Measurements from ENCODE around the gene NCMAP.
"Not testable (repeated sequence)": the region's sequence is repeated elsewhere in the genome, so short reads cannot be mapped to it uniquely, and the experiment has no call there.

NCMAP gene

DNA sequence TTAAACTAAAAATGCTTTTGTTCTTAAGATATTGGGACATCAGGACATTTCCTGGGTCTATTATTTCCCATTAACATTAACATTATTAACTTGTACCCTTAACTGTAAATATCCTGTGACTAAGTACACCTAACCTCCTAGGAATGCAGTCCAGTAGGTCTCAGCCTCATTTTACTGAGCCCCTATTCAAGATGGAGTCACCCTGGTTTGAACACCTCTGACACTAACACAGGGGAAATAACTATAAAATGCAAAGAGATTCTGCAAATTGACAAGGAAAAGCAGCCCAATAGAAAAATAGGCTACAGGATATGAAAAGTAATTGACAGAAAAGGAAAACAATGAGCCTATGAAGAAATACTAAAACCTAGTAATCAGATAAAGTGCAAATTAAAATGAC, 11.6 kb upstream of the NCMAP start:
- DNase-seq = no peak

DNA sequence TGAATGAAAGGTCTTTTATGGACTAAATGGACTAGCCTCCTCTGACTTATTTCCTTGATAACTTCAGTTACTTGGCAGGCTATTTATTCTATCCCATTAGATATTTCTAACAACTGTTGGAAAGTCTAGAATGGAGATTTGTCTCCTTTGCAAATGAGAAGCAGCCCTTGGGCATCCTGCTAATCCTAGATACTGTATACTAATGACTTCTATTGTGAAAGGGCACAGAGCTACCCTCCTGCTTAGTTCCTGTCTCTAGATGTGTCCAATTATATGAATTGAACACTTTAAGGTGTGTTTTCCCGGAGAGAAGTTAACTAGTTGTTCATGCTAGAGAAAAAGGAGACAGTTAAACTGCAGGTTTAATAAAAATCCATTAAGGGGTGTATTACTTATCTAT, 10.2 kb upstream of the NCMAP start:
- DNase-seq = no peak

DNA sequence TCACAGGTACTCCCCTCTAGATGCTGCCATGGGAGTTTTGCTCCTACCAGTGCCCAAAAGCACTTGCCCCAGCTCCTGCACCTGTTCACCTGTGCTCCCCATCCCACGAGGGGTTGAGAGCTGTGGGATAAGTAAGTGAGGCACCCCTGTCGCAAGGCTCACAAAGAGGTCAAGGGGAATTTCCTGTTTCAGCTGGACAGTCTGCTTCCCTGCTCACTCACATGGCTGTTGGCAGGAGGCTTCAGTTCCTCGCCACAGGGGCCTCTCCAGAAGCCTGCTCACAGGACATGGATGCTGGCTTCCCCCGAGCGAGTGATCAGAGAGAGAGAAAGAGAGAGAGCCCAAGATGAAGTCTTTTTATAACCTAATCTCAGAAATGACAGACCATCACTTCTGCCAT, 8.7 kb upstream of the NCMAP start:
- no peak for DNase-seq

DNA sequence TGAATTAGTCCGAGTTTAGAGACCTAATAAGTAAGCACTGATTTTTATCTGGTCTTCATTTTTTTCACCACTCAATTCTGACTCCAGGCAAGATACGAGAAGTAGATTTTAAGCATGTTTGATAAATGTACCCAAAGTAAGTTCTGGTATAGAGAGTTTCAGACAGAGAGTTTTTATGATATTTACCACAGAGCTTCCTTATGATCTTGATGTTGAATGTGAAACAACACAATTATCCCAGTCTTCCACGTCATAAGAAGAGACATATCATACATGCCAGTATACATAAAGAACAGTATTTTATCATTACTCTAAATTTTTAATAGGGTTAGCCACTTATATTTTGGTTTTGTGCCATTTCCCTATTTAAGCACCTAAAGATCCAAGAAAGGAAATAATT, 7.8 kb upstream of the NCMAP start:
- DNase-seq = no peak

DNA sequence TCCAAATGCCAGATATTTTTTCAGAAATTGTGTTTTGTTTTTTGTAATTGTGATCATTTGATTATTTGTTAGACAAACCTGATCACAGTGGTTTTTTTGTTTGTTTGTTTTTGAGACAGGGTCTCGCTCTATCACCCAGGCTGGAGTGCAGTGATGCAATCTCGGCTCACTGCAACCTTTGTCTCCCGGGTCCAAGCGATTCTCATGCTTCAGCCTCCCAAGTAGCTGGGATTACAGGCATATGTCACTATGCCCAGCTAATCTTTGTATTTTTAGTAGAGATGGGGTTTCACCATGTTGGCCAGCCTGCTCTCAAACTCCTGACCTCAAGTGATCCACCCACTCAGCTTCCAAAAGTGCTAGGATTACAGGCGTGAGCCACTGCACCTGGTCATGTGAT, 6.7 kb upstream of the NCMAP start:
- DNase-seq = not testable (repeated sequence)

DNA sequence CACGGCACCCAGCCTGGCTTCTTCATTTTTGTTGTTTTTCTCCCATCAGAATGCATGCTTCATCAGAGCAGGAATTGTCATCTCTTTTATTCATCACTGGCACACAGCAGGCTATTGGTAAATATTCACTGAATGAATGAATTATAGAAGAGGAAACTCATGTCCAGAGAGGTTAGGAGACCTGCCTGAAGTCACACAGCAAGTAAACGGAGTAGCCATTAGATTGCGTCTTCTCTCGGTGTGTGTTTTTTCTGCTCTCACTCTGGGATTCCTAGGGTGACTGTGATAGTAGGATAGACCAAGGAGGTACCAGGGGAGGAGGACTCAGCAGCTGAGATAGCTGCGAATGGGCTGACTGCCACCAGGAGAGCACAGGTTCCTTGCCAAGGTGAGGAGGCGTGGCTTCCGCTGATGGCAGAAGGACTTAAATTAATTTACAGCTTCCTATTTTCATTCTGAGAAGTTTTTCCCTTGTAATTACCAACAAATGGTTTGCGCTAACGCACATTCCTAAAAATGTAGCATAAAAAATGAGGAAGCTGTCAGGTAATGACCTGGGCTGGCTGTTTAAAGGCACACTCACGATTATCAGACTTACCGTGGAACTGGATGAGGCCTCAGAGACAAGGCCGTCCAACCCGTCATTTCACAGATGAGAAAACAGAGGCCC, 4.5 kb upstream of the NCMAP start:
- DNase-seq = no peak

DNA sequence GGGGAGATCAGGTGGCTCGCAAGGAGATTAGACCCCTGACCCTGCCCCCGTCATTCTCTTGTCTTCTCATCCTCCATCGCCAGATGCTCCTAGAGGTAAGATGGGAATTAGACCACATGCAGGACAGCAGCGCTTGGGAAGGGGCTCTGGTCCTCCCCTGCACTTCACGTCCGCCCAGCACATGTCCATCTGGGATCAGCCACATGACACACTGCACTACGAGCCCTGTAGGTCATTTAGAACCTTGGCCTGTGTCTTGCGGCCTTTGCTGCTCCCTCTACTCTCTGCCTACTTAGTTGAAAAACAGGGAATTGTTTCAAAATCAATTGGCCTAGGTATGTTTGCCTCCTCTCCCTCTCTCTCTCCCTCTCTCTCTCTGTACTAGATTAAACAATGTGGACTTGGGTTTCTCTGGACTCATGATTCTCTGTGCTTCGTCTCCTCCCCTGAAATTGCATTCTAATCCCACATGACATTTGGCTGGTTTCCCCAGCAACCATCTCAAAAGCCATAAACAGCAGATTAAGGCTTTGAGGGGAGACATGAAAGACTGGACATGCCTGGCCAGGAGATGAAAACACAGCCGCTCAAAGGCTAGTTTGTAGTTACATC, 3.8 kb upstream of the NCMAP start:
- DNase-seq = no peak

DNA sequence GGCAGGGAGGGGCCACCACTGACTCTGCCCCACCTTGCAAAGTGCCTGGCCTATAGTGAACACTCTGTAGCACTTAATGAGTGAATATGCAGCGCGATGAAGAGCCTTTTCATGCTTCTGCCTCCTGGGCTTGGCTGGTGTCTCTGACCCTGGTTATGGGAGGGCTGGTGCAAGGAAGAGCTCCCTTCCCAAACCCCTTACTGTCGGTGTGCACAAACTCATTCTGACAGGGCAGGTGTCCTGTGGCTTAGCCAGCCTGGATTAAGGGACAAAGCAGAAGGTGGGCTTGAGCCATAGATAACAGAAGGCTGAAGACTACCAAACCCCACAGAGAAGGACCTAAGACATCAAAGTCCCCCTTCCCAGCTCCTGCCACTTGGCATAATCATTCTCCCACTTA, 2.0 kb upstream of the NCMAP start:
- DNase-seq = no peak

DNA sequence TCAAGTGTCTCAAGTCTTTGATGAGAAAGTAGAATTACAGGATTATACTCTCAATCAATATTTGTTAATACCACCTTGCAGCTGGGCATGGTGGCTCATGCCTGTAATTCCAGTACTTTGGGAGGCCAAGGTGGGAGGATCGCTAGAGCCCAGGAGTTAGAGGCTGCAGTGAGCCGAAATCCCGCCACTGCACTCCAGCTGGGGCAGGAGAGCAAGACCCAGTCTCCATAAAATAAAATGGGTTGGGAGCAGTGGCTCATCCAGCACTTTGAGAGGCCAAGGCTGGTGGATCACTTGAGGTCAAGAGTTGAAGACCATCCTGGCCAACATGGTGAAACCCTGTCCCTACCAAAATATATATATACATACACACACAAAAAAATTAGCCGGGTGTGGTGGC, 1.2 kb upstream of the NCMAP start:
- DNase-seq = no peak

DNA sequence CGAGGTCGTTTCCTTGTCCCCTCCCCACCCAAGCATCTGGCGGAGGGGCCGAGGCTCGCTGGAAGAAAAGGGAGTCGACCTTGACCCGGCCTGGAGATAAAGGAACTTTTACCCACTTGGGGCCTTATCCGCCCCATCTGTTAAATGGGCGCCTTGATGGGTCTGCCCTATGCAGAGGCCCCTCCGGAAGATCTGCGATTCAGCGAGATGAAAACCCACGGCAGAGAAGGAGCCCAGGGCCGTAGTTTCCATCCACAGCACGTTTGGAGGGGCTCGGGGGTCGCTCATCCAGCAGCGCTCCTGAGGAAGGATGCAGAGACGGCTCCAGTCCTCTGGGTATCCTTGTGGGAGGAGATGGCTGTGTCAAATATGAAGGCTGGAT, 518 bp downstream of the NCMAP start:
- no peak for DNase-seq

DNA sequence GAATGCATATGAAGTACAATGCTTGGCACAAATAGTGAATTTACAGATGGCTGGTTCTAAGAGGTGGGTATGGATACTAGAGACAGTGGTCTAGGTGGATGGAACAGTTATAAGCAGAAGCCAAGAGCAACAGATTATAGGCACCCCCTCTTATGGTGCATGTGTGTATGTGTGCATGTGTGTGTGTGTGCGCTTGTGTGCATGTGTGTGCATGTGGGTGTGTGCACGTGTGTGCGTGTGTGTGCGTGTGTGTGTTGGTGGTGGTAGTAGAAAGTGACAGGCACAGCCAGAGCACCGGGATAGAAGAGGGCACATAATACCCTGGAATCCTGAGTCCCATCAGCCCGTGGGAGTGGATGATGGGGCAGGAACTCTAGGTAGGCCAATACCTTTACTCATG, 1.3 kb downstream of the NCMAP start:
- DNase-seq = no peak

DNA sequence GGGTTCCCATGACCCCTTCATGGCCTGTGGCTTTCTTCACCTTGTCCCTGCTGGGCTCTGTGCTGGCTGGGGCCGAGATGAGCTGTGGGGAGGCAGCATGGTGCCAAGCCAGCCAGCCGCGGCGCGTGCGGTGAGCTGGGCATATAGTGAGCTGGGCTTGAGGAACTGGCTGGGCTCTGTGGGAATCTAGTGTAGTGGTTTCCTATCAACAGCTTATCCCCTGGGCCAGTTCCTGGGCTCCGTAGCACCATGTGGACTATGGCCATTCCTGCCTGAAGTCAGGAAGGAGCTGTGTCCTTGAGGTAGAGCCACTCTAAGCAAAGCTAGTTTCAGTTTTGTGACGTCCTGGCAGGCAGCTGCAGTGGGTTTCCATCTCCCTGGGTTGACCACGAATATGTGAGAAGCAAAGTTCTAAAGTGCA, 1.8 kb downstream of the NCMAP start:
- no peak for DNase-seq

DNA sequence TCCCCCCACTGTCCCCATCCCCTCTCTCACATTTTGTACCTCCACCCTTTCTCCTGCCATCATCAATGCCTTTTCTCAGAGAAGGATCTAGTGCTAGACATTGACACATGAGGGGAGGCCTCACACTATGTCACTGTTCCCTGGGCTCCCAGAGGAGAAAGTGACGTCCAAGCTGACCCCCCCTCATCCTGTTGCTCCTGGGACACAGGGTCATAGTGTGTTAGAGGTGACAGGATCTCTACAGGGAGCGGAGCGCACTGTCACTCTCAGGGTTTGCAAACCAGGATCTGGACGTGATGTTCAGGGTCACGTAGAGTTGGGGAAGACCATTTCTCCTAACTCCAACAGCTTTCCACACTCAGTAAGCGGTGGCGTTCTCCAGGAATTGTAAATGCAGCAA, 2.6 kb downstream of the NCMAP start:
- no peak for DNase-seq

DNA sequence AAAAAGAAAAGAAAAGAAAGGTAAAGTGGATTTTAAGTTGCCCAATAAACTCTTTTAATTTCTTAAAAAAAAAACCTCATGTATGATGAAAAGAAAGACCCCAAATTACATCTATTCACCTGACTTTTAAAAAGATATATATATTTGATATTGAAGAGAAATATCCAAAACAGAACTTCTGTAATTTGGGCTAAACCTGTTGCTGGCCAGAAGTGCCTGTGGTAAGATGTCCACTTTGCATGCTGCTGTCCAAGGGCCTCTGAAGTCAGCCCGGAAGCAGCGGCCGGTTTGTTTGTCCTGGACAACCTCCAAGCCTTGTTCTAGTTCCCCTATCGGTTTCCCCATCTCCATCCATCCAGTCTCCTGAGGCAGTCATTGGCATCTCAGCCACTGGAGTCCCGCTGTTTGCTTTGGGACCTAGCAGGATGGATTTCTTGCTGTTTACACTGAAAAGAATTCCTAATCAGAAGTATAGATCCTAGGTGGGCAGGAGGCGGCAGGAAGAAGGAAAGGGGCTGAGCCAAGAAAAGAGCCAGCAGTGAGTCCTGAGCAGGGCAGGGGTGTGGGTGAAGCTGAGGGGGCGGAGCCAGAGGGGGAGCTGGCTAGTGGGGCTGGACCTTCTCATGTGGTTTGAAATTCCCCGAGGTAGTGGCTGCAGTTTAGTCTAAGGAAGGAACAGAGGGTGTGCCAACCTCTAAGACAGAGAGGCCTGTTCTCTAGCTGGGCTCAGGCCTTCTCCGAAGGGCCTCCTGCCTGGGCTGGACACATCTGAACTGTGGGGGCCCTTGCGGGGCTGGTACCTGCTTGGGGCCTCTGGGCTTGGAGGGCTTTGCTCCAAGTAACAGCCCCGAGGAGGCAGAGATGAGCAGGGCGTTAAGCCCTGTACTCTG, 3.3 kb downstream of the NCMAP start:
- DNase-seq = no peak

DNA sequence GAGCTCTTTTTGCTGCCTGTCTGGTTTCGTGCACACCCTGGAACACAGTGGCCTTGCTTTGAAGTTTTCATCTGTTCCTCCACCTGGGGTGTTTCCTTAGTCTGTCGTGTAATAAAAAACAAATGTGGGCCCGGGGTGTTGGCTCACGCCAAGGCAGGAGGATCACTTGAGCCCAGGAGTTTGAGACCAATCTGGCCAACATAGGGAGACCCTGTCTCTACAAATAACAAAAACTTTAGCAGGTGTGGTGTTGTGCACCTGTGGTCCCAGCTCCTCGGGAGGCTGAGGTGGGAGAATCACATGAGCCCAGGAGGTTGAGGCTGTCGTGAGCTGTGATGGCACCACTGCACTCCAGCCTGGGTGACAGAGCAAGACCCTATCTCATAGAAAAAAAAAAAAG, 4.5 kb downstream of the NCMAP start:
- DNase-seq = no peak

DNA sequence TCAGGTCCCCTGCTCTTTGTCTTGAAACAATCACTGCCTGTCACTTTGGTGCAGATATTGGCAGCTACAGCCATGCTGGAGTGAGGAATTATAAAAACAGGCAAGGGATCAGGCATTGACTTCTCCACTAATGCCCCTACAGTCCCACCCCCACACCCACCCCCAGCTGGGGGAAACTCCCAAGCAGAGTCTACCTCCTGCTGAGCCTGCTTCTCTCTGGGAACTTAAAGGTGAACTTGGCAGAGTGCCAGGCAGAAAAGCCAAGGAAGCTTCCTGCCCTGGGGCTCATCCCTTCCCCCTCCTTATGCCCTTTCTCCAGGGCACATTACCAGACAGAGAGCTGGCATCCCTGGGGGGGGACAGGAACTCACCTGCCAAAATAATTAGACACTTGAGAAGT, 6.7 kb downstream of the NCMAP start:
- no peak for DNase-seq

DNA sequence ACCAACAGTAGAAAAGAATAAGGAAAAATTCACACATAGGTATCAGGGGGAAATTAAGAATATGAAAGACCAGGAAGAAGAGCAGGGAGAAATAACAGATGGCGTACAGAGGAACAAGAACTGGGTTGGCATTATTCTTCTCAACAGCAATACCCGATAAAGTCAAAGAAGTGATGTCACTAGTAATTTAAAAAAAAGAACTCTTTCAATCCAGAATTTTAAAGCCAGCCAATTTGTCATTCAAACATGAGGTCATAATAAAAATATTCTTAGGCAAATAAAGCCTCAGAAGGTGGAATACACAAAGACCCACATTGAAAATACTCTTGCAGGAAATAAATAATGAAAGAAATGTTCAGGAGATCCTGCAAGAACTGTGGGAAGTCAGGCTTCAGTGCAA, 8.8 kb downstream of the NCMAP start:
- no peak for DNase-seq

DNA sequence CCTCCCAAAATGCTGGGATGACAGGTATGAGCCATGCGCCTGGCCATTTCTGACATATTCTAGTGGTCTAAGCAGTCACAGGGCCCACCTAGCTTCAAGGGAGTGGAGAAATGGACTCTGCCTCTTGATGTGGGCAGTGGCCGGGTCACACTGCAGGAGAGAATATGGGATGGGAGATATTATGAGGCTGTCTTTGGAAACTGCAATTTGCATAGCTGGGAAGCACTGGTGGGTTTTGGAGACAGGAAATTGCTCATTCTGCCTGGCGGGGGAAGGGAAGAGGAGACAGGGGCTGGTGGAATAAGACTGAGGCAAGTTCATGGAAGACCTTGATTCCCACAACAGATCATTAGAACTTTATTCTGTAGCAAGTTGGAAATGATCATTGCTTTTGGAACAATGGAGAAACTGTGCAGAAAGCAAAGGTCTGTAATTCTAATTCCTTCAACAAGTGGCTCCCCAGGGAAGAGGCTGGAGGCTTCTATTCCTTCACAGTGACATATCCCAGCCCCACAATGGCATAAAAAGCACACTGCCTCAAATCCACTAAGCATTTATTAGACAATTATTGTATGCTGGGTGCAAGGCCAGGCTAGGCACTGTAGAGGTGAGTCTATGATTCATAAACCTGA, 10.5 kb downstream of the NCMAP start:
- no peak for DNase-seq

DNA sequence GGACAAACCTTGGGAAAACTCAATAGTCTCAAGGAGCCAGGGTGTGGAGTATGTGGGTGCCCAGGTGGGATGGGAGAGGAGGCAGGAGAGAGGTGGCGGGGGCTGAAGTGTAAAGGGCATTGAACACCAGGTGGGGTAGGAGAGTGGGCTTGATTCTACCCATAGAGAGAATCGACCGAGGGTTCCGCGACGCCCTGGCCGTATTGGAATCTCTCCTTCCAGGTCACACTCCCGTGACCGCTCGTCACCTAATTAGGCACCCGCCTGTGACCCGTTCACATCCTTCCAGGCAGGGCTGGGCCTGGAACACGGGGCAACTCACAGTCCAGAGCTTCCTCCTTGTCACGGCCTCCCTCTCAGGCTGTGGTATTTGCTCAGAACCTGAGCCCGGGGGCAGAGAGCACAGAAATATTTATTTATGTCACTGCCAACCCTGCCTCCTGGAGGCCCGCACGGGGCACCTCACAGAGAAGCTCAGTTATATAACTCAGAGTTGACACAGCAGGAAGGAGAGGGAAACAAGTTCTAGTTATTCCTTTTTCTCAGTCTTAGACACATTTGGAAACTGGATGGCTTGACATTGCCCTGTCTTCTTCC, 12.0 kb downstream of the NCMAP start:
- no peak for DNase-seq

DNA sequence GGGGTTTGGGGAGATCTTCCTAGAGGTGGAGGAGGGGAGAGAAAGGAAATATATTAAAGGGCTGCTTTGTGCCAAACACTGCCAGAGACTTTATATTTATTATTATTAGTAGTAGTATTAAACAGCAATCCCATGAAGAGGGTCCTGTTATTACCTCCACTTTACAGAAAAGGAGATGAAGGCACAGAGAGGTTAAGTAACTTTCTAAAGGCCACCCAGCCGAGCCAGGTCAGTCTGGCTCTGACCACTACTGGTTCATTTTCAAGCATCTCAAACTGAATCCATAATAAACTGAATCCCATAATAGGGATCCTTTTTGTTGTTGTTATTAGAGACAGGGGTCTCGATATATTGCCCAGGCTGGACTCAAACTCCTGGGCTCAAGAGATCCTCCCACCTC, 12.6 kb downstream of the NCMAP start:
- no peak for DNase-seq

DNA sequence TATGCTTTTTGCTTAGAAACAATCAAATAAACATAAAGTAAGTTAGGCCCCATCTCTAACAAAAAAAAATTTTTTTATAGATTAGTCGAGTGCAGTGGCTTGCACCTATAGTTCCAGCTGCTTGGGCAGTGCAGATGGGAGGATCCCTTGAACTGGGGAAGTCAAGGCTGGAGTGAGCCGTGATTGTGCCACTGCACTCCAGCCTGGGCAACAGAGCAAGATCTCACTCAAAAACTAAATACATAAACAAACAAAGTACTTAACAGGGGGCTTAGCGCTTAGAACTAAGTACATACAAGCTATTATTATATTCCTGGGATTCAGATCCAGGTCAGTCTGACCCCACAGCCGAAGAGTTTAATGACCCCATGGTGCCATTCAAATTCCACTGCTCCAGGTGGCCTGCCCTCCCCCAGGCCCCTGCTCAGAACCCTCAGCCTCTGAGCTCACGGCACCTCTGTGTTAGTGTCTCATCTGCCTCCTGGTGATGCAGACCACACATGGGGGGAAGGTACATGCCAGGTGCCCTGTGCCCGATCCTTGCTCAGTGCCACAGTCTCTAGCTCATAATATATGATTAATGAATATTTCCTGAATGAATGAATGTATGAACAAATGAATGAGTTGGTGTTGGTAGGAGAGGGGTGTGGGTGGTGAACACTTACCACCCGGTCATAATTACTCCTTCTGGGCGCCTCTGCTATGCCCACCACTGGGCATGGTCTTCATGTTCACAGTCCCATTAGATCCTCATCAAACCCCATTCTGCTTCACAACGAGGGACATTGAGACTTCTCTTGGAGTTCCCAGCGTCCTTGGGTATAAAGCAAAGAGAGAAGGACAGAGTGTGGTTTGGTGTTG, 14.6 kb downstream of the NCMAP start:
- no peak for DNase-seq

DNA sequence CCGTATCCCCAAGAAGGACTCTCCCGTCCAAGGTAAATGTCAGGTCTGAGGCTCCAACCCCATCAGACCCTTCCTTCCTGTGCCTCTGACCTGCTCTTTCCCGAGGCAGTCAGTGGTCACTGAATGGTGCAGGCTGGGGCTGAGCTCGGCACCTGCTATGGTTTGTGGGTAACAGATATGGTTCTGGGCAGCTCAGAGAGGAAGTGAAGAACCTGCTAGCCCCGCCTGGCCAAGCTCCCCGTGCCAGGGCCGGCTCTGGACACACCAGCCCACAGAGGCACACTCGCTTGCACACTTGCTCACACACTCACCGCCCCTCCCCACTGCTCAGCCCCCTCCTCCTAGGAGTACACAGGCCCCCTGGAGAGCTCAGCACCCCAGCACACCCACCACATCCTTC, 16.4 kb downstream of the NCMAP start:
- no peak for DNase-seq
